K562 (cell line): Measurements from ENCODE around the gene DSTYK. TPM values are rescaled to one million over a fixed set of nuclear protein-coding genes. Genes with fewer than 3 reads are reported as not detected.

Experiments
- ATAC-seq: fragments of 200-7000 bp; cut with Tn5 transposase; 3 replicates; pipeline ENCODE4 v1.9.1; 2020; ENCODE audit warnings: moderate library complexity
- BruUV-seq: library from RNA; stranded (reverse); fragments of 400-500 nt; replicated peaks from 2 replicates; lab custom pipeline; 2021; lab: Mats Ljungman, UMichigan
- CTCF ChIA-PET: fragments of 300-600 bp; formaldehyde crosslinking; extraction: SDS; loops from one replicate; lab custom pipeline; 2021; ENCODE audit warnings: low intra/inter-chr PET ratio; lab: Yijun Ruan, JAX
- POLR2A ChIA-PET: fragments of 300-600, 350-650 bp; sonication (Branson Sonifier 250); formaldehyde crosslinking; extraction: SDS; loops from one replicate; lab custom pipeline; 2021; ENCODE audit warnings: antibody characterized with exemption, inconsistent platforms; lab: Yijun Ruan, JAX
- DNase-seq, 4 experiments: peaks; one replicate each; pipeline versions ENCODE4 v3.0.0 to v3.0.0-alpha.2; 2011 to 2018; ENCODE audit warnings: low spot score in 3 of 4, mixed read lengths in 3 of 4; ENCODE audit errors: extremely low read depth in 1 of 4
- FAIRE-seq: peaks from 2 replicates; lab custom pipeline; 2011; peaks lifted over from hg19 to GRCh38; lab: Jason Lieb, UNC
- H2AFZ ChIP-seq: 2 replicates; pipeline ENCODE4 v1.6.0; 2011; ENCODE audit warnings: low read depth, low read length, control low read depth, inconsistent platforms
- H3K27ac ChIP-seq: fragments of 200-600 bp; 3 replicates; pipeline ENCODE4 v1.8.0; 2011; ENCODE audit warnings: low read depth, mild to moderate bottlenecking, control low read depth, inconsistent platforms, low read length, moderate library complexity, mixed read lengths; ENCODE audit errors: extremely low read depth
- H3K27me3 ChIP-seq, 2 experiments: fragments of 300-600 bp in 1 of 2; 2 replicates in 1 of 2; 3 replicates in 1 of 2; pipeline versions ENCODE4 v1.6.0 to v1.8.0; 2011; ENCODE audit warnings: inconsistent platforms in 2 of 2, low read length in 2 of 2, mild to moderate bottlenecking in 1 of 2, mixed read lengths in 1 of 2, moderate library complexity in 1 of 2; ENCODE audit not compliant: control insufficient read depth in 2 of 2, insufficient read depth in 2 of 2
- H3K36me3 ChIP-seq: fragments of 300-600 bp; 3 replicates; pipeline ENCODE4 v1.8.0; 2011; ENCODE audit warnings: mild to moderate bottlenecking, low read length, inconsistent platforms; ENCODE audit not compliant: control insufficient read depth, insufficient read depth
- H3K4me1 ChIP-seq, 2 experiments: fragments of 200-600 bp in 1 of 2; replicated peaks in 1 of 2; 2 replicates in 1 of 2; 3 replicates in 1 of 2; pipeline versions ENCODE4 v1.5.1 to v1.8.0; 2011; ENCODE audit warnings: inconsistent platforms in 2 of 2, low read length in 2 of 2, mild to moderate bottlenecking in 1 of 2, mixed read lengths in 1 of 2, moderate library complexity in 1 of 2; ENCODE audit not compliant: control insufficient read depth in 2 of 2, insufficient read depth in 2 of 2
- H3K4me2 ChIP-seq: 2 replicates; pipeline ENCODE4 v1.6.1; 2011; ENCODE audit warnings: low read length, control low read depth, inconsistent platforms, mixed read lengths; ENCODE audit not compliant: insufficient read depth
- H3K4me3 ChIP-seq: fragments of 200-600 bp; sonication (generic), shearing (Covaris generic); 2 replicates; pipeline ENCODE4 v1.5.1; 2016; ENCODE audit warnings: control low read depth, inconsistent platforms
- H3K79me2 ChIP-seq: fragments of 200-600 bp; 3 replicates; pipeline ENCODE4 v1.8.0; 2011; ENCODE audit warnings: low read length, inconsistent platforms; ENCODE audit not compliant: control insufficient read depth, insufficient read depth
- H3K9ac ChIP-seq, 2 experiments: 2 replicates each; pipeline versions ENCODE4 v1.6.0 to v1.6.1; 2011; ENCODE audit warnings: low read depth in 2 of 2, low read length in 2 of 2, control low read depth in 1 of 2, inconsistent platforms in 1 of 2, mild to moderate bottlenecking in 1 of 2, mixed read lengths in 1 of 2; ENCODE audit not compliant: insufficient read depth in 1 of 2
- H3K9me1 ChIP-seq: one replicate; pipeline ENCODE4 v1.6.0; 2011; ENCODE audit warnings: inconsistent platforms, mild to moderate bottlenecking, low read length, moderate library complexity; ENCODE audit not compliant: control insufficient read depth, insufficient read depth
- H3K9me3 ChIP-seq: replicated peaks from 2 replicates; pipeline ENCODE4 v1.5.1; 2011; ENCODE audit warnings: low read depth, low read length, inconsistent platforms; ENCODE audit not compliant: control insufficient read depth, insufficient read depth
- H4K20me1 ChIP-seq: replicated peaks from 2 replicates; pipeline ENCODE4 v1.6.1; 2011; ENCODE audit warnings: low read length, inconsistent platforms, mixed read lengths; ENCODE audit not compliant: control insufficient read depth, insufficient read depth
- CREB3L1 ChIP-seq: fragments of 450-650 bp; IDR thresholded peaks from 2 replicates; pipeline ENCODE4 v1.6.1; 2014; ENCODE audit warnings: low read depth, mild to moderate bottlenecking, moderate library complexity, borderline replicate concordance
- KLF1 ChIP-seq: fragments of 450-650 bp; IDR thresholded peaks from 2 replicates; pipeline ENCODE4 v1.6.1; 2016; ENCODE audit warnings: missing genetic modification characterization, missing compliant biosample characterization
- NFYB ChIP-seq: IDR thresholded peaks from 2 replicates; pipeline ENCODE4 v1.6.1; 2011; ENCODE audit warnings: mild to moderate bottlenecking, moderate library complexity; ENCODE audit not compliant: insufficient read length; ENCODE audit errors: extremely low read depth
- PTRF ChIP-seq: fragments of 450-650 bp; IDR thresholded peaks from 2 replicates; pipeline ENCODE4 v1.6.1; 2016; ENCODE audit warnings: mild to moderate bottlenecking, missing genetic modification characterization, missing compliant biosample characterization
- TAF15 ChIP-seq: fragments of 200-400 bp; formaldehyde crosslinking; IDR thresholded peaks from 2 replicates; pipeline ENCODE4 v1.6.1; 2017; ENCODE audit warnings: mild to moderate bottlenecking, low read depth, low read length, moderate library complexity
- TEAD2 ChIP-seq: fragments of 450-650 bp; IDR thresholded peaks from 2 replicates; pipeline ENCODE4 v1.6.1; 2016; ENCODE audit warnings: missing genetic modification characterization, control low read depth, missing compliant biosample characterization
- TEAD4 ChIP-seq, 2 experiments: sonication (generic) in 1 of 2; formaldehyde crosslinking in 1 of 2; IDR thresholded peaks; 2 replicates each; pipeline versions ENCODE4 v1.6.1 to v1.8.0; 2012 to 2022; ENCODE audit warnings: borderline replicate concordance in 1 of 2, inconsistent platforms in 1 of 2, low read length in 1 of 2, mild to moderate bottlenecking in 1 of 2, missing genetic modification reagents in 1 of 2
- ZFPM2 ChIP-seq: fragments of 250-450 bp; sonication (Bioruptor Pico); IDR thresholded peaks from 2 replicates; pipeline ENCODE4 v1.5.1; 2022; ENCODE audit warnings: mild to moderate bottlenecking
- ZFX ChIP-seq: sonication (generic); formaldehyde crosslinking; IDR thresholded peaks from 2 replicates; pipeline ENCODE4 v1.8.0; 2022; ENCODE audit warnings: mild to moderate bottlenecking, missing genetic modification reagents, moderate library complexity
- ZNF407 ChIP-seq: fragments of 450-650 bp; IDR thresholded peaks from 2 replicates; pipeline ENCODE4 v1.6.1; 2016; ENCODE audit warnings: low read depth
- ZNF655 ChIP-seq: fragments of 250-450 bp; sonication (Bioruptor Pico); IDR thresholded peaks from 2 replicates; pipeline ENCODE4 v1.5.0; 2021
- WGBS: fragments of 100-300 bp; shearing (Covaris generic); methylation state at CpG from one replicate; pipeline ENCODE4 v1.1.6; 2016; ENCODE audit warnings: low coverage, mixed read lengths; ENCODE audit not compliant: insufficient coverage; ENCODE audit errors: missing lambda C conversion rate; 5-methylcytosine and 5-hydroxymethylcytosine counted together
- in situ Hi-C: fragments of 300-500 bp; cut with MboI; formaldehyde crosslinking; loops from 4 replicates; pipeline ENCODE4 v1.15.0; 2018; ENCODE audit warnings: inconsistent platforms, mixed read lengths
- intact Hi-C: fragments of 100-400 bp; cut with micrococcal nuclease; formaldehyde crosslinking; loops from 2 replicates; pipeline ENCODE4 v1.14.2; 2022
- polyA plus RNA-seq, 8 experiments: library from polyadenylated mRNA; depleted of rRNA in 4 of 8; stranded (reverse) in 5 of 8; unstranded in 3 of 8; fragments of >200 nt; fragmentation: Nextera tagmentation in 2 of 8; fragmentation: Illumina TruSeq in 1 of 8; extraction: Ambion mirVana in 2 of 8; extraction: Trizol in 1 of 8; gene quantifications; 2 replicates each; pipeline versions ENCODE4 v1.2.1 to v1.2.3, GENCODE V29; 2011 to 2014; ENCODE audit warnings: inconsistent platforms in 1 of 8, missing spikeins in 1 of 8
- total RNA-seq, 7 experiments: library from RNA; depleted of rRNA in 6 of 7; stranded (reverse); fragments of >200 nt in 6 of 7; fragmentation: Illumina TruSeq in 2 of 7; extraction: Trizol in 2 of 7; gene quantifications; 2 replicates each; pipeline versions ENCODE4 v1.2.1 to v1.2.3, GENCODE V29; 2011 to 2021; ENCODE audit warnings: low replicate concordance in 1 of 7

Gene DSTYK
- total and polyA plus RNA-seq, 9 of the 15 experiments (the other 6 are each of a cell fraction or from before 2014, with no cell fraction given), result 4.2 to 7.1 (median 6.2) TPM

GRCh38 chr1:205122489-205122882 is 89.0 kb downstream of the DSTYK start:
- ATAC-seq (peak; percentile 43), FAIRE-seq (no peak), DNase-seq (no peak)
- Histone ChIP-seq H4K20me1 (peaks cover 8% of the 10 kb centered on the region; the same call in 1 of the 2 replicates), H3K27me3 (no peaks in the 10 kb centered on the region), H3K27ac (peak overlapping the region; percentile 98), H3K4me2 (peak overlapping the region; percentile 95), H3K9ac (peak overlapping the region; percentile 94 to 96; a peak in 3 of 4 replicates), H3K9me3 (no peaks in the 10 kb centered on the region), H3K9me1 (no peaks in the 10 kb centered on the region), H3K36me3 (peaks cover 24% of the 10 kb centered on the region; the same call in 2 of the 3 replicates), H2AFZ (peak overlapping the region; percentile 96), H3K79me2 (peaks cover 44% of the 10 kb centered on the region), H3K4me1 (peaks cover 18 to 19% of the 10 kb centered on the region in 2 experiments; a peak in 4 of 5 replicates), H3K4me3 (peak overlapping the region; percentile 73)
- in situ Hi-C loops, result no loop called here
- ChIA-PET POLR2A (interaction anchor here (0.8 to 5.9 kb wide), 17 partner anchors 8 to 141 kb away, joined by 3 to 55 read pairs (median 5); no protein-coding TSS in a partner anchor), CTCF (interaction anchor here (1.7 kb wide), 1 partner anchor 134 kb away, joined by 7 read pairs; no protein-coding TSS in a partner anchor)
- 16% methylated on average over 9 of the region's 9 CpGs for WGBS
- TSS peak; percentile 99 for BruUV-seq
- intact Hi-C loops, result loop anchor here (1.0 to 5.0 kb wide), 5 partner anchors 35 to 134 kb away; partner anchors contain the start of gene DSTYK
- 0 out of 2 replicates have a peak, but pooled peaks have one; percentile 47 for TF ChIP-seq ZNF655 (CRISPR knock-in tag)
- TF ChIP-seq CREB3L1, result no peak
- TF ChIP-seq ZFPM2 (CRISPR knock-in tag), result no peak
- TF ChIP-seq ZFX (CRISPR knock-in tag), result peak; percentile 27; the same call in 1 of the 2 replicates
- TF ChIP-seq NFYB, result no peak
- no peak for TF ChIP-seq TAF15
- TF ChIP-seq TEAD2, result no peak
- no peak for TF ChIP-seq PTRF (tag)
- TF ChIP-seq ZNF407, result no peak
- TF ChIP-seq KLF1 (tag), result no peak
- TF ChIP-seq TEAD4 (IDR thresholded peaks at IDR 0.05; ENCODE audit: low read length), result no peak
- TF ChIP-seq TEAD4 (CRISPR knock-in tag; IDR thresholded peaks at IDR 0.05; ENCODE audit: borderline replicate concordance), result no peak
